BLaER1 treated with 17β-estradiol and CSF1 and Interleukin-3, amounts not matched to agents 10 nM and 100 nM (cell line): Measurements from ENCODE around the gene MLF2.

ENCODE experiments used
- H3K27ac ChIP-seq, 11 experiments: shearing (Covaris generic); formaldehyde crosslinking; 2 replicates each; pipeline ENCODE4 v1.8.1; 2022
- H3K27me3 ChIP-seq, 11 experiments: shearing (Covaris generic); formaldehyde crosslinking; 2 replicates each; pipeline ENCODE4 v1.8.1; 2022
- H3K36me3 ChIP-seq, 11 experiments: shearing (Covaris generic); formaldehyde crosslinking; 2 replicates each; pipeline ENCODE4 v1.8.1; 2022
- H3K4me1 ChIP-seq, 10 experiments: shearing (Covaris generic); formaldehyde crosslinking; 2 replicates each; pipeline ENCODE4 v1.8.1; 2022
- H3K4me2 ChIP-seq, 11 experiments: shearing (Covaris generic); formaldehyde crosslinking; 2 replicates each; pipeline ENCODE4 v1.8.1; 2022
- H3K4me3 ChIP-seq, 10 experiments: shearing (Covaris generic); formaldehyde crosslinking; 2 replicates each; pipeline ENCODE4 v1.8.1; 2022
- H3K9ac ChIP-seq, 11 experiments: shearing (Covaris generic); formaldehyde crosslinking; 2 replicates each; pipeline ENCODE4 v1.8.1; 2022
- H3K9me3 ChIP-seq, 11 experiments: shearing (Covaris generic); formaldehyde crosslinking; replicated peaks in 1 of 11; 2 replicates each; pipeline ENCODE4 v1.8.1; 2022
- H4K20me1 ChIP-seq, 11 experiments: shearing (Covaris generic); formaldehyde crosslinking; 2 replicates each; pipeline ENCODE4 v1.8.1; 2022
- Cebpa-rat ChIP-seq, 11 experiments: shearing (Covaris generic); IDR thresholded peaks; 2 replicates each; pipeline ENCODE4 v1.8.1; 2022

Gene MLF2

GRCh38 chr12:6701078-6701768, 51.7 kb downstream of the MLF2 start:
- H3K4me1 ChIP-seq = peaks cover 43 to 59% (median 54%) of the 10 kb centered on the region in 10 experiments
- H3K36me3 ChIP-seq = no peaks in the 10 kb centered on the region
- peaks cover 0 to 48% (median 18%) of the 10 kb centered on the region in 11 experiments; a peak in 16 of 22 replicates for H3K27me3 ChIP-seq
- peak overlapping the region in 1 of 11 experiments; percentile 26; a peak in 1 of 22 replicates for H3K27ac ChIP-seq
- no peaks in the 10 kb centered on the region for H3K9me3 ChIP-seq
- peak overlapping the region; percentile 50 to 74 (median 63) for H3K4me3 ChIP-seq
- H3K4me2 ChIP-seq = peak overlapping the region; percentile 90 to 99 (median 97)
- peak overlapping the region; percentile 26 to 77 (median 62); a peak in 18 of 22 replicates for H3K9ac ChIP-seq
- no peak for TF ChIP-seq Cebpa-rat (IDR thresholded peaks at IDR 0.05)
- H4K20me1 ChIP-seq = peaks cover 0 to 21% (median 4%) of the 10 kb centered on the region in 11 experiments; a peak in 11 of 22 replicates

GRCh38 chr12:6700646-6701051, 52.3 kb downstream of the MLF2 start, which contains the start of gene PIANP:
TSS of gene PIANP (minus strand) at chr12:6700815. CDS start at chr12:6698061, 2,754 bp downstream.
- peak within 1 kb of the TSS; percentile 32 to 77 (median 63); a peak in 21 of 22 replicates for H3K9ac ChIP-seq

GRCh38 chr12:6699989-6700645, 52.8 kb downstream of the MLF2 start:
- H3K4me1 ChIP-seq = peaks cover 54 to 70% (median 65%) of the 10 kb centered on the region in 10 experiments
- peak overlapping the region; percentile 27 to 77 (median 63); a peak in 20 of 22 replicates for H3K9ac ChIP-seq
- H3K9me3 ChIP-seq = no peaks in the 10 kb centered on the region
- H3K27me3 ChIP-seq = peaks cover 0 to 48% (median 18%) of the 10 kb centered on the region in 11 experiments; a peak in 16 of 22 replicates
- no peaks in the 10 kb centered on the region for H3K36me3 ChIP-seq
- peak overlapping the region; percentile 50 to 74 (median 63) for H3K4me3 ChIP-seq
- H4K20me1 ChIP-seq = peaks cover 0 to 22% (median 4%) of the 10 kb centered on the region in 11 experiments; a peak in 11 of 22 replicates
- peak overlapping the region in 3 of 11 experiments; percentile 7 to 45 (median 43); a peak in 4 of 22 replicates for H3K27ac ChIP-seq
- no peak for TF ChIP-seq Cebpa-rat (IDR thresholded peaks at IDR 0.05)
- H3K4me2 ChIP-seq = peak overlapping the region; percentile 90 to 99 (median 97)

More at GRCh38 chr12:6700646-6701051, 52.3 kb downstream of the MLF2 start, which contains the start of gene PIANP:
- Histone ChIP-seq H3K4me2 (peak within 1 kb of the TSS; percentile 90 to 99 (median 97)), H3K27me3 (peaks cover 0 to 48% (median 18%) of the 10 kb centered on the region in 11 experiments; a peak in 16 of 22 replicates), H4K20me1 (peaks cover 0 to 21% (median 4%) of the 10 kb centered on the region in 11 experiments; a peak in 11 of 22 replicates), H3K4me1 (peaks cover 48 to 65% (median 60%) of the 10 kb centered on the region in 10 experiments), H3K36me3 (no peaks in the 10 kb centered on the region), H3K9me3 (no peaks in the 10 kb centered on the region), H3K27ac (peak within 1 kb of the TSS in 3 of 11 experiments; percentile 7 to 45 (median 43); a peak in 4 of 22 replicates), H3K4me3 (peak within 1 kb of the TSS; percentile 50 to 74 (median 63))
- TF ChIP-seq Cebpa-rat (IDR thresholded peaks at IDR 0.05) = no peak

- H4K20me1 ChIP-seq = peaks cover 0 to 26% (median 4%) of the 10 kb centered on the region in 11 experiments; a peak in 11 of 22 replicates
- H3K9me3 ChIP-seq = no peaks in the 10 kb centered on the region
- no peaks in the 10 kb centered on the region for H3K36me3 ChIP-seq
- peak overlapping the region; percentile 90 to 99 (median 97) for H3K4me2 ChIP-seq
- peak overlapping the region in 3 of 11 experiments; percentile 9 to 45 (median 39); a peak in 2 of 22 replicates for H3K27ac ChIP-seq
- H3K4me3 ChIP-seq = peak overlapping the region; percentile 50 to 74 (median 63)
- peak overlapping the region in 9 of 11 experiments; percentile 27 to 77 (median 67); a peak in 12 of 22 replicates for H3K9ac ChIP-seq
- peaks cover 0 to 48% (median 18%) of the 10 kb centered on the region in 11 experiments; a peak in 16 of 22 replicates for H3K27me3 ChIP-seq
- no peak for TF ChIP-seq Cebpa-rat (IDR thresholded peaks at IDR 0.05)
- peaks cover 61 to 77% (median 72%) of the 10 kb centered on the region in 10 experiments for H3K4me1 ChIP-seq
Observed at GRCh38 chr12:6699259-6699988, 53.5 kb downstream of the MLF2 start.

GRCh38 chr12:6698352-6699046, 54.4 kb downstream of the MLF2 start:
- H3K4me2 ChIP-seq = peak overlapping the region; percentile 71 to 99 (median 97)
- H3K4me3 ChIP-seq = peak overlapping the region in 1 of 10 experiments; percentile 15; a peak in 3 of 20 replicates
- no peaks in the 10 kb centered on the region for H3K36me3 ChIP-seq
- peak overlapping the region in 6 of 11 experiments; percentile 6 to 66 (median 60); a peak in 9 of 22 replicates for H3K9ac ChIP-seq
- peak overlapping the region in 4 of 11 experiments; percentile 59 to 74 (median 70); a peak in 8 of 22 replicates for H3K27ac ChIP-seq
- H3K27me3 ChIP-seq = peaks cover 0 to 39% (median 18%) of the 10 kb centered on the region in 11 experiments; a peak in 16 of 22 replicates
- peaks cover 67 to 80% (median 75%) of the 10 kb centered on the region in 10 experiments for H3K4me1 ChIP-seq
- peaks cover 0 to 26% (median 4%) of the 10 kb centered on the region in 11 experiments; a peak in 11 of 22 replicates for H4K20me1 ChIP-seq
- no peak for TF ChIP-seq Cebpa-rat (IDR thresholded peaks at IDR 0.05)
- no peaks in the 10 kb centered on the region for H3K9me3 ChIP-seq
